ENCODE data around the gene FRK.

- TF ChIP-seq CTCF (optimal IDR thresholded peaks at IDR 0.05 in 1 of 3, IDR thresholded peaks at IDR 0.05 in 1 of 3, conservative IDR thresholded peaks at IDR 0.05 in 1 of 3; ENCODE audit: extremely low read depth in 1 of 3, insufficient read depth in 2 of 3, low read length in 3 of 3) (no peak), EZH2 (IDR thresholded peaks at IDR 0.05; ENCODE audit: low read length) (no peak)
Measured at GRCh38 chr6:116070616-116071389, 10.1 kb upstream of the FRK start.

Measured in keratinocyte (primary cell).